ENCODE measurements around the gene C9orf78. TPM values are rescaled to one million over a fixed set of nuclear protein-coding genes. Genes with fewer than 3 reads are reported as not detected.

C9orf78 gene
- total RNA-seq, 4 donors from 2014 or later: 31.2 to 92.3 (median 51.5) TPM

DNA sequence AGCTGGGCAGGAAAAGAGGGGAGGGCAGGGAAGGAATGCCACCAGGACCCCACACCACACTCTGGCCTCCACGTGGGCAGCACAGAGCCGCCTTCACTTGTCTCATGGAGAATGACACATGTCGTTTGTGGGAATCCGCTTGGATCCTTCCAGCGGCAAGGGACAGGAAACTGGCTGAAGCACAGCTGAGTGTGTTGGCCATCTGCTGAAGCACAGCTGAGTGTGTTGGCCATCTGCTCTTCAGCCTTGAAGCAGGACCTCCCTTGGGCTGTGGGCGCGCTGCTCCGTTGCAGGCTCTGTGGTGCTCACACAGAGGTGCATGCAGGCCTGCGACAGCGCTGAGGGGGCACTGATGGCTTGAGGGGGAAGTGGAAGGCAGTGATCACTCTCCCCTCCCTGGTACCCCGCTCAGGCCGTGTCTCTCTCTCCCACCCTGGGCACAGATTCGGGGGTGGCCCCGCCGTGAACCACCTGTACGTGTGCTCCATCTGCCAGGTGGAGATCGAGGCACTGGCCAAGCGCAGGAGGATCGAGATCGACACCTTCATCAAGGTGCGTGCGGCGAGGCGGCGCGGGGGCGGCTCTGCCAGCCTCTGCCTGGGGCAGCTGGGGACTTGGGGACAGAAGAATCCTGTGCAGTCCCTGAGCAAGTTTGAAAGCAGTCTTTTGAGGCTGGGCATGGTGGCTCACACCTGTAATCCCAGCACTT lies 40.8 kb upstream of the C9orf78 start:
- Histone ChIP-seq H3K9me3 (no peaks in the 10 kb centered on the region), H3K36me3 (peaks cover 0 to 32% (median 24%) of the 10 kb centered on the region in 3 donors), H3K4me1 (peaks cover 0 to 6% (median 0%) of the 10 kb centered on the region in 3 donors), H3K27ac (no peak overlapping the region), H3K27me3 (no peaks in the 10 kb centered on the region), H3K4me3 (no peak overlapping the region)
- TF ChIP-seq POLR2A (IDR thresholded peaks at IDR 0.05): no peak
- TF ChIP-seq, protein P1, sequence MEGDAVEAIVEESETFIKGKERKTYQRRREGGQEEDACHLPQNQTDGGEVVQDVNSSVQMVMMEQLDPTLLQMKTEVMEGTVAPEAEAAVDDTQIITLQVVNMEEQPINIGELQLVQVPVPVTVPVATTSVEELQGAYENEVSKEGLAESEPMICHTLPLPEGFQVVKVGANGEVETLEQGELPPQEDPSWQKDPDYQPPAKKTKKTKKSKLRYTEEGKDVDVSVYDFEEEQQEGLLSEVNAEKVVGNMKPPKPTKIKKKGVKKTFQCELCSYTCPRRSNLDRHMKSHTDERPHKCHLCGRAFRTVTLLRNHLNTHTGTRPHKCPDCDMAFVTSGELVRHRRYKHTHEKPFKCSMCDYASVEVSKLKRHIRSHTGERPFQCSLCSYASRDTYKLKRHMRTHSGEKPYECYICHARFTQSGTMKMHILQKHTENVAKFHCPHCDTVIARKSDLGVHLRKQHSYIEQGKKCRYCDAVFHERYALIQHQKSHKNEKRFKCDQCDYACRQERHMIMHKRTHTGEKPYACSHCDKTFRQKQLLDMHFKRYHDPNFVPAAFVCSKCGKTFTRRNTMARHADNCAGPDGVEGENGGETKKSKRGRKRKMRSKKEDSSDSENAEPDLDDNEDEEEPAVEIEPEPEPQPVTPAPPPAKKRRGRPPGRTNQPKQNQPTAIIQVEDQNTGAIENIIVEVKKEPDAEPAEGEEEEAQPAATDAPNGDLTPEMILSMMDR (IDR thresholded peaks at IDR 0.05): no peak
- intact Hi-C loops (cut with DNase I): no loop called here
- 82 to 99% methylated on average over 6 to 19 of the region's 27 CpGs for WGBS, 2 donors
- DNase-seq: no peak

DNA sequence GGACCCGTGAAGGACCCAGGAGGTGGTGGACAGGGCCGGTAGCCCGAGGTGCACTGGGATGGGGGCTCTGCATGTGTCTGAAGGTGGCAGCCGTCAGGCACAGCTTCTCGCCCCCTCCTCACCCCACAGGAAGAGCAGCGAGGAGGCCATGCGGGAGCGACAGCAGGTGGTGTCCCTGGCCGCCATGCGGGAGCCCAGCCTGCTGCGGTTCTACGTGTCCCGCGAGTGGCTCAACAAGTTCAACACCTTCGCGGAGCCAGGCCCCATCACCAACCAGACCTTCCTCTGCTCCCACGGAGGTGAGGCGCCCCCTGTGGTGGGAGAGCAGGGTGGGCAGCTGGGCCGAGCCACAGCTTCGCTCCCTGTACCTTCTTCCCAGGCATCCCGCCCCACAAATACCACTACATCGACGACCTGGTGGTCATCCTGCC lies 40.1 kb upstream of the C9orf78 start:
- Histone ChIP-seq H3K4me3 (no peak overlapping the region), H3K27me3 (no peaks in the 10 kb centered on the region), H3K4me1 (no peaks in the 10 kb centered on the region), H3K36me3 (peaks cover 3 to 26% (median 17%) of the 10 kb centered on the region in 3 donors), H3K27ac (no peak overlapping the region), H3K9me3 (no peaks in the 10 kb centered on the region)
- 94% methylated on average over 6 of the region's 23 CpGs; no CpG with 5 or more reads in 1 of the 2 donors for WGBS, 2 donors
- intact Hi-C loops (cut with DNase I): no loop called here
- no peak for DNase-seq
- TF ChIP-seq, protein P1 (IDR thresholded peaks at IDR 0.05): no peak
- no peak for TF ChIP-seq POLR2A (IDR thresholded peaks at IDR 0.05)

DNA sequence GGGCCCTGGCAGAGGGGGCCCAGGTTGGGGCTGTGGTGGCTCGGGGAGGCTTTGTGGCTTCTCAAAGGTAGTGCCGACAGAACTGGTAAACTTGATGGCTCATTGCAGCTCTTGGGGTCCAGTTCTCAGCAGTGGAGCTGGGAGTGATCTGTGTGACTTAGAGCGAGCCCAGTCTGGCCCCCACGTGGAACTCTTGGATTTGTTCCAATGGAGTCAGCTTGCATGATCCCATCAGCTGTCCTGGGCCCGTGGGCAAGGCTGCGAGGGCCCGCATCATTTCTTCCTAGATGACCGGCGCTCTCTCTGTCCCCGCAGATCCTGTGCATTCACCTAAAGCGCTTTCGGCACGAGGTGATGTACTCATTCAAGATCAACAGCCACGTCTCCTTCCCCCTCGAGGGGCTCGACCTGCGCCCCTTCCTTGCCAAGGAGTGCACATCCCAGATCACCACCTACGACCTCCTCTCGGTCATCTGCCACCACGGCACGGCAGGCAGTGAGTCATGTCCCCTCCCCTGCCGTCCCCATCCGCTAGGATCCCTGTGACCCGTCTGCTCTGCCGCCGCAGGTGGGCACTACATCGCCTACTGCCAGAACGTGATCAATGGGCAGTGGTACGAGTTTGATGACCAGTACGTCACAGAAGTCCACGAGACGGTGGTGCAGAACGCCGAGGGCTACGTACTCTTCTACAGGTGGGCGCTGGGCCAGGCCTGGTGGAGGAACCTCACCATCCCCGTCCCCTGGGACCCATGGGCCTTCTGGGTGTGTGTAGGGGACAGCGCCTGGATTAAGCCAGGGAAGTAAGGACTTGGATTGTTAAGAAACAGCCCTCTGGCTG lies 39.4 kb upstream of the C9orf78 start:
- Histone ChIP-seq H3K4me1 (no peaks in the 10 kb centered on the region), H3K4me3 (no peak overlapping the region), H3K27me3 (no peaks in the 10 kb centered on the region), H3K27ac (no peak overlapping the region), H3K9me3 (no peaks in the 10 kb centered on the region), H3K36me3 (peaks cover 10 to 25% (median 14%) of the 10 kb centered on the region in 3 donors)
- WGBS, 2 donors: 90 to 92% methylated on average over 27 to 35 of the region's 38 CpGs
- intact Hi-C loops (cut with DNase I): no loop called here
- DNase-seq: no peak
- TF ChIP-seq, protein P1 (IDR thresholded peaks at IDR 0.05): no peak
- no peak for TF ChIP-seq POLR2A (IDR thresholded peaks at IDR 0.05)

DNA sequence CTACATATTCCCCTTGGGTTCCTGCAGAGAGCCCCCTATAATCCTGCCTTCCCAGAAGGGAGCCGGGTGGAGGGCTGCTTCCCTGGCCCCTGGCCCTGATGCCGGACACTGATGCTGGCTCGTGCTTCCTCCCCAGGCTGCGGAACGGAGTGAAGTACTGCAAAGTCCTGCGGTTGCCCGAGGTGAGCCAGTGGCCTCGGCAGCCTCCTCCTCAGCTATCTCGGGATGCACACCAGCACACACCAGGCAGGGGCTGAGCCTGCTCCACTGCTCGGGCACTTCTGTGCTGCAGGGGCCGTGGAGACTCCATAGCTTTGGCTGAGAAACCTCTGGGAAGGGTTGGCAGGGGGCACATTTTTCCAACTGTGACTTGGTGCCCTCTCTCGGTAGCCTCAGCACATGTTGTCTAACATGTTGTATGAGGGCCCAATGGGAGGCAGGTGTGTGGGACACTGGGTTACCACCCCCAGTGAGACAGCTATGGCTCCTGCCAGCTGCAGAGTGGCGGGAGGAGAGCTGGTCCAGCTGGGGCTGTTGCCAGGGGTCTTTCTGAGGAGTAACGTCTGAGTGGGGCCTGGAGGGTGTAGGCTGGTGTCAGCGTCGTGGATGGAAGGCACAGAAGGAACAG lies 38.6 kb upstream of the C9orf78 start:
- no peak for DNase-seq

More for the DNA sequence above, 38.6 kb upstream of the C9orf78 start:
- intact Hi-C loops (cut with DNase I): no loop called here
- H3K4me3 ChIP-seq: no peak overlapping the region
- peaks cover 14 to 25% (median 18%) of the 10 kb centered on the region in 3 donors for H3K36me3 ChIP-seq
- WGBS, 2 donors: 86 to 93% methylated on average over 3 to 5 of the region's 16 CpGs
- TF ChIP-seq, protein P1 (IDR thresholded peaks at IDR 0.05): no peak
- no peak for TF ChIP-seq POLR2A (IDR thresholded peaks at IDR 0.05)
- no peak overlapping the region for H3K27ac ChIP-seq
- H3K27me3 ChIP-seq: no peaks in the 10 kb centered on the region
- H3K9me3 ChIP-seq: no peaks in the 10 kb centered on the region
- H3K4me1 ChIP-seq: no peaks in the 10 kb centered on the region

All from esophagus squamous epithelium (tissue), 5 donors.